Measurements from ENCODE around the gene CELF3.

The CELF3 gene

DNA sequence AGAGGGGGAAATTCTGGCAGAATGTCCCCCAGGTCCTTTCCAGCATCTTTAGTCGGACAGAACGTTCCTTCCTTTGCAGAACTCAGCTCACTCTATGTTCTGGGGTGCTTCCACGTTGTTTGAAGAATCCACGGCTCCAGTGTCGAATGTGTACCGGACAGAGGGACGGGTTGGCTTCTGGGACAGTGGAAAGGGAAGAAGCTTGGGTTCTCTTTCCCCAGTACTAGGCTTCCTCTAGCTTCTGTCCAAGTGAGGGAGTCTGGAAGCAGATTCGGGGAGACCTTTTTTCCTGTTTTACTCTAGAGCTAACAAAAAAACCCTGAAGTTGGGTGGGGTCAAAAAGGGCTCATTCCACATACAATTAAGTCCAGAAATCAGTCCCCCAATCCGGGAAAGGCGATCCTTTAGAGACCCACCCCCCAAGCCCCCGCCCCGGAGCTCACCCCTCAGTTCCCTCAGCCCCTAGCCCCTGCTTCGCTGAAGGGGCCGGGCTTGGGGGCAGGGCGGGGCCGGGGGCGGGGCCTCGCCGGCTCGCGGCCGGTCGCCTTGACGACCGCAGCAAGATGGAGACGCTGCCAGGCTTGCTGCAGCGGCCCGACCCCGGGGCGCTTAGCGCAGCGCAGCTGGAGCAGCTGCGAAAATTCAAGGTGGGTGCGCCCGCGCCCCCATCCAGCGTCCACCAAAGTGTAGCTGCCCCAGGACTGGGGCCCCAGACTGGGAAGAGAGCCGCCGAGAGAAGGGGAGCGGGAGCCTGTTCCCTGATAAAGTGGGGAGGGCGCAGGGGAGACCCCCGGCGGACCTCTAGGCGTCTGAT is 4.6 kb upstream of the CELF3 start, which contains the start of gene RIIAD1:
Gene RIIAD1 (plus strand): TSS at position 549 of the 814 bp plus-strand sequence. CDS start 15 bp downstream, at position 564.
- Histone ChIP-seq H3K27ac (replicated peaks) (no peak within 1 kb of the TSS), H3K4me3 (replicated peaks; ENCODE audit: insufficient read depth, low read length) (0 out of 2 replicates have a peak within 1 kb of the TSS, but pooled peaks have one; percentile 5), H3K27me3 (ENCODE audit: insufficient read depth, poor library complexity, severe bottlenecking) (peaks cover 51% of the 10 kb centered on the region)
- no peak for TF ChIP-seq SPI1 (IDR thresholded peaks at IDR 0.05; ENCODE audit: borderline replicate concordance, low read depth)
- no peak for TF ChIP-seq GABPA (IDR thresholded peaks at IDR 0.05; ENCODE audit: low read depth)
- TF ChIP-seq, protein P1, sequence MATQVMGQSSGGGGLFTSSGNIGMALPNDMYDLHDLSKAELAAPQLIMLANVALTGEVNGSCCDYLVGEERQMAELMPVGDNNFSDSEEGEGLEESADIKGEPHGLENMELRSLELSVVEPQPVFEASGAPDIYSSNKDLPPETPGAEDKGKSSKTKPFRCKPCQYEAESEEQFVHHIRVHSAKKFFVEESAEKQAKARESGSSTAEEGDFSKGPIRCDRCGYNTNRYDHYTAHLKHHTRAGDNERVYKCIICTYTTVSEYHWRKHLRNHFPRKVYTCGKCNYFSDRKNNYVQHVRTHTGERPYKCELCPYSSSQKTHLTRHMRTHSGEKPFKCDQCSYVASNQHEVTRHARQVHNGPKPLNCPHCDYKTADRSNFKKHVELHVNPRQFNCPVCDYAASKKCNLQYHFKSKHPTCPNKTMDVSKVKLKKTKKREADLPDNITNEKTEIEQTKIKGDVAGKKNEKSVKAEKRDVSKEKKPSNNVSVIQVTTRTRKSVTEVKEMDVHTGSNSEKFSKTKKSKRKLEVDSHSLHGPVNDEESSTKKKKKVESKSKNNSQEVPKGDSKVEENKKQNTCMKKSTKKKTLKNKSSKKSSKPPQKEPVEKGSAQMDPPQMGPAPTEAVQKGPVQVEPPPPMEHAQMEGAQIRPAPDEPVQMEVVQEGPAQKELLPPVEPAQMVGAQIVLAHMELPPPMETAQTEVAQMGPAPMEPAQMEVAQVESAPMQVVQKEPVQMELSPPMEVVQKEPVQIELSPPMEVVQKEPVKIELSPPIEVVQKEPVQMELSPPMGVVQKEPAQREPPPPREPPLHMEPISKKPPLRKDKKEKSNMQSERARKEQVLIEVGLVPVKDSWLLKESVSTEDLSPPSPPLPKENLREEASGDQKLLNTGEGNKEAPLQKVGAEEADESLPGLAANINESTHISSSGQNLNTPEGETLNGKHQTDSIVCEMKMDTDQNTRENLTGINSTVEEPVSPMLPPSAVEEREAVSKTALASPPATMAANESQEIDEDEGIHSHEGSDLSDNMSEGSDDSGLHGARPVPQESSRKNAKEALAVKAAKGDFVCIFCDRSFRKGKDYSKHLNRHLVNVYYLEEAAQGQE (IDR thresholded peaks at IDR 0.05; ENCODE audit: insufficient replicate concordance, low read depth): no peak
- no peak for TF ChIP-seq POLR2AphosphoS5 (IDR thresholded peaks at IDR 0.05; ENCODE audit: low read depth)
- TF ChIP-seq, protein P2, sequence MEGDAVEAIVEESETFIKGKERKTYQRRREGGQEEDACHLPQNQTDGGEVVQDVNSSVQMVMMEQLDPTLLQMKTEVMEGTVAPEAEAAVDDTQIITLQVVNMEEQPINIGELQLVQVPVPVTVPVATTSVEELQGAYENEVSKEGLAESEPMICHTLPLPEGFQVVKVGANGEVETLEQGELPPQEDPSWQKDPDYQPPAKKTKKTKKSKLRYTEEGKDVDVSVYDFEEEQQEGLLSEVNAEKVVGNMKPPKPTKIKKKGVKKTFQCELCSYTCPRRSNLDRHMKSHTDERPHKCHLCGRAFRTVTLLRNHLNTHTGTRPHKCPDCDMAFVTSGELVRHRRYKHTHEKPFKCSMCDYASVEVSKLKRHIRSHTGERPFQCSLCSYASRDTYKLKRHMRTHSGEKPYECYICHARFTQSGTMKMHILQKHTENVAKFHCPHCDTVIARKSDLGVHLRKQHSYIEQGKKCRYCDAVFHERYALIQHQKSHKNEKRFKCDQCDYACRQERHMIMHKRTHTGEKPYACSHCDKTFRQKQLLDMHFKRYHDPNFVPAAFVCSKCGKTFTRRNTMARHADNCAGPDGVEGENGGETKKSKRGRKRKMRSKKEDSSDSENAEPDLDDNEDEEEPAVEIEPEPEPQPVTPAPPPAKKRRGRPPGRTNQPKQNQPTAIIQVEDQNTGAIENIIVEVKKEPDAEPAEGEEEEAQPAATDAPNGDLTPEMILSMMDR (IDR thresholded peaks at IDR 0.05; ENCODE audit: insufficient read depth, low read length): no peak
- DNase-seq (ENCODE audit: low read depth in 1 of 2, low spot score in 1 of 2): no peak

DNA sequence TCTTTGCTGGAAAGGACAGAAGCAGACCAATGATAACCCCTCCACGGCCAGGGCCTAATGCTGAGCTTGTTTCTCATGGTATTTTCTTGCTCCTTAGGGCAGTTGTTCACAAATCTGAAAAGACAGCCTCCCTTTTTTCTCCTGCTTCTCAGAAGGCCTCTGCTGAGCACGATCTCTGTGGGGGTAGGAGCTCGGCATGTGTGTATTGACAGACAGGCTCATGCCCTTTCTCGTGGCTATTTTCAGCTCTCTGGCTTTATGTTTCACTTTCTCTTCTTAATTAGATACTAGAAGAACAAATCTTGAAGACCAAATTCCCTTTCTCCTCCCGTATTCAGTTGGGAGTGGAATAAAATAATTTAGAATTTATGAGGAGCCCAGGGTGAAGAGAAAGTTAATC is 4.0 kb upstream of the CELF3 start:
- H3K27me3 ChIP-seq (ENCODE audit: insufficient read depth, poor library complexity, severe bottlenecking): peaks cover 55% of the 10 kb centered on the region
- no peak for DNase-seq (ENCODE audit: low read depth in 1 of 2, low spot score in 1 of 2)
- TF ChIP-seq SPI1 (IDR thresholded peaks at IDR 0.05; ENCODE audit: borderline replicate concordance, low read depth) (no peak), POLR2AphosphoS5 (IDR thresholded peaks at IDR 0.05; ENCODE audit: low read depth) (no peak), GABPA (IDR thresholded peaks at IDR 0.05; ENCODE audit: low read depth) (no peak)
- TF ChIP-seq, protein P2 (IDR thresholded peaks at IDR 0.05; ENCODE audit: insufficient read depth, low read length): no peak
- TF ChIP-seq, protein P1 (IDR thresholded peaks at IDR 0.05; ENCODE audit: insufficient replicate concordance, low read depth): no peak
- no peak overlapping the region for H3K4me3 ChIP-seq (replicated peaks; ENCODE audit: insufficient read depth, low read length)
- no peak overlapping the region for H3K27ac ChIP-seq (replicated peaks)

- no peak for TF ChIP-seq POLR2AphosphoS5 (IDR thresholded peaks at IDR 0.05; ENCODE audit: low read depth)
- TF ChIP-seq SPI1 (IDR thresholded peaks at IDR 0.05; ENCODE audit: borderline replicate concordance, low read depth): no peak
- TF ChIP-seq, protein P2 (IDR thresholded peaks at IDR 0.05; ENCODE audit: insufficient read depth, low read length): no peak
- no peak for TF ChIP-seq GABPA (IDR thresholded peaks at IDR 0.05; ENCODE audit: low read depth)
- TF ChIP-seq, protein P1 (IDR thresholded peaks at IDR 0.05; ENCODE audit: insufficient replicate concordance, low read depth): no peak
- peaks cover 59% of the 10 kb centered on the region for H3K27me3 ChIP-seq (ENCODE audit: insufficient read depth, poor library complexity, severe bottlenecking)
- H3K4me3 ChIP-seq (replicated peaks; ENCODE audit: insufficient read depth, low read length): no peak overlapping the region
- DNase-seq (ENCODE audit: low read depth in 1 of 2, low spot score in 1 of 2): no peak
- no peak overlapping the region for H3K27ac ChIP-seq (replicated peaks)
Measured at GRCh38 chr1:151720125-151720524, 3.5 kb upstream of the CELF3 start.

All from HL-60 (cell line).